Keratinocyte (primary cell): Measurements from ENCODE around the gene ZNF691. TPM values are rescaled to one million over a fixed set of nuclear protein-coding genes. Genes with fewer than 3 reads are reported as not detected.

Source experiments
- DNase-seq: peaks from one replicate; pipeline ENCODE4 v3.0.0-alpha.2; 2011; ENCODE audit warnings: low read depth, missing footprints, low spot score
- FAIRE-seq: peaks from 2 replicates; lab custom pipeline; 2011; peaks lifted over from hg19 to GRCh38; lab: Jason Lieb, UNC
- H2AFZ ChIP-seq: 2 replicates; pipeline ENCODE4 v1.6.0; 2012; ENCODE audit warnings: low read length, control low read depth, inconsistent platforms; ENCODE audit not compliant: control insufficient read depth
- H3K27ac ChIP-seq: 2 replicates; pipeline ENCODE4 v1.5.1; 2011; ENCODE audit warnings: low read length; ENCODE audit not compliant: control insufficient read depth, insufficient read depth
- H3K27me3 ChIP-seq: 3 replicates; pipeline ENCODE4 v1.6.0; 2011; ENCODE audit warnings: low read length; ENCODE audit not compliant: control insufficient read depth, insufficient read depth; ENCODE audit errors: extremely low read depth
- H3K36me3 ChIP-seq, 2 experiments: 2 replicates in 1 of 2; 3 replicates in 1 of 2; pipeline ENCODE4 v1.5.1; 2011; ENCODE audit warnings: low read length in 2 of 2, mild to moderate bottlenecking in 1 of 2; ENCODE audit not compliant: control insufficient read depth in 2 of 2, insufficient read depth in 2 of 2; ENCODE audit errors: extremely low read depth in 1 of 2
- H3K4me1 ChIP-seq: 3 replicates; pipeline ENCODE4 v1.5.1; 2011; ENCODE audit warnings: low read length; ENCODE audit not compliant: control insufficient read depth, insufficient read depth; ENCODE audit errors: extremely low read depth
- H3K4me2 ChIP-seq: 3 replicates; pipeline ENCODE4 v1.6.0; 2011; ENCODE audit warnings: low read depth, low read length; ENCODE audit not compliant: control insufficient read depth, insufficient read depth; ENCODE audit errors: extremely low read depth
- H3K4me3 ChIP-seq, 3 experiments: fragments of 200-600 bp in 1 of 3; sonication (generic) in 1 of 3; 2 replicates in 2 of 3; 3 replicates in 1 of 3; pipeline ENCODE4 v1.5.1; 2011 to 2016; ENCODE audit warnings: low read length in 3 of 3, mild to moderate bottlenecking in 3 of 3, control low read depth in 2 of 3, inconsistent platforms in 1 of 3, low read depth in 1 of 3, mixed read lengths in 1 of 3, mixed run types in 1 of 3, moderate library complexity in 1 of 3; ENCODE audit not compliant: control insufficient read depth in 2 of 3, insufficient read depth in 2 of 3; ENCODE audit errors: extremely low read depth in 1 of 3
- H3K79me2 ChIP-seq: 2 replicates; pipeline ENCODE4 v1.6.0; 2012; ENCODE audit warnings: low read length; ENCODE audit not compliant: control insufficient read depth, insufficient read depth
- H3K9ac ChIP-seq: 3 replicates; pipeline ENCODE4 v1.6.0; 2011; ENCODE audit warnings: low read length; ENCODE audit not compliant: control insufficient read depth, insufficient read depth; ENCODE audit errors: extremely low read depth
- H3K9me1 ChIP-seq: 3 replicates; pipeline ENCODE4 v1.6.0; 2011; ENCODE audit warnings: low read length; ENCODE audit not compliant: control insufficient read depth, insufficient read depth; ENCODE audit errors: extremely low read depth
- H3K9me3 ChIP-seq: 2 replicates; pipeline ENCODE4 v1.5.1; 2012; ENCODE audit warnings: low read depth, low read length; ENCODE audit not compliant: control insufficient read depth
- H4K20me1 ChIP-seq: 3 replicates; pipeline ENCODE4 v1.6.0; 2011; ENCODE audit warnings: low read length; ENCODE audit not compliant: control insufficient read depth, insufficient read depth; ENCODE audit errors: extremely low read depth
- CTCF ChIP-seq, 3 experiments: IDR thresholded peaks in 1 of 3; conservative IDR thresholded peaks in 1 of 3; optimal IDR thresholded peaks in 1 of 3; 2 replicates in 2 of 3; 3 replicates in 1 of 3; pipeline versions ENCODE3 to v1.5.1; 2011; ENCODE audit warnings: low read length in 3 of 3, mild to moderate bottlenecking in 3 of 3, moderate library complexity in 2 of 3, control low read depth in 1 of 3, inconsistent platforms in 1 of 3; ENCODE audit not compliant: insufficient read depth in 2 of 3; ENCODE audit errors: extremely low read depth in 1 of 3
- EZH2 ChIP-seq: IDR thresholded peaks from one replicate; pipeline ENCODE4 v1.6.1; 2012; ENCODE audit warnings: inconsistent platforms, mild to moderate bottlenecking, low read length, moderate library complexity
- dilution Hi-C: fragments of 300-500 bp; cut with MboI; formaldehyde crosslinking; loops from one replicate; pipeline ENCODE4 v1.7.0; 2020; ENCODE audit warnings: low sequenced_read_pairs; ENCODE audit not compliant: extremely low pct_ligation_motif_present
- polyA plus RNA-seq, 5 experiments: library from polyadenylated mRNA; depleted of rRNA in 3 of 5; stranded (reverse) in 3 of 5; stranded (forward) in 1 of 5; unstranded in 1 of 5; fragments of >200 nt; gene quantifications; 1 replicate in 1 of 5; 2 replicates in 3 of 5; 3 replicates in 1 of 5; pipeline versions ENCODE4 v1.2.1 to v1.2.3, GENCODE V29; 2011 to 2012; ENCODE audit warnings: missing spikeins in 2 of 5, low read depth in 1 of 5, low replicate concordance in 1 of 5

ZNF691 gene
- polyA plus RNA-seq, 1 donor (not counting 4 experiments of a cell fraction or from before 2014, with no cell fraction given) = 3.8 TPM

GRCh38 chr1:42877380-42877779, 31.0 kb downstream of the ZNF691 start:
- dilution Hi-C loops = no loop called here
- FAIRE-seq (no peak), DNase-seq (no peak)
- H2AFZ ChIP-seq = no peak overlapping the region
- H3K4me1 ChIP-seq = no peaks in the 10 kb centered on the region
- no peaks in the 10 kb centered on the region for H3K9me1 ChIP-seq
- no peak overlapping the region for H3K4me3 ChIP-seq
- H4K20me1 ChIP-seq = no peaks in the 10 kb centered on the region
- H3K79me2 ChIP-seq = no peaks in the 10 kb centered on the region
- no peaks in the 10 kb centered on the region for H3K36me3 ChIP-seq
- H3K27ac ChIP-seq = no peak overlapping the region
- H3K27me3 ChIP-seq = peaks cover 11% of the 10 kb centered on the region
- H3K9ac ChIP-seq = no peak overlapping the region
- H3K4me2 ChIP-seq = no peak overlapping the region
- H3K9me3 ChIP-seq = no peaks in the 10 kb centered on the region
- TF ChIP-seq EZH2 (no peak), CTCF (optimal IDR thresholded peaks at IDR 0.05 in 1 of 3, IDR thresholded peaks at IDR 0.05 in 1 of 3, conservative IDR thresholded peaks at IDR 0.05 in 1 of 3; ENCODE audit: extremely low read depth in 1 of 3, insufficient read depth in 2 of 3, low read length in 3 of 3) (no peak)

GRCh38 chr1:42880384-42880783, 34.0 kb downstream of the ZNF691 start:
- no peak overlapping the region for H2AFZ ChIP-seq
- DNase-seq (no peak), FAIRE-seq (no peak)
- no peaks in the 10 kb centered on the region for H4K20me1 ChIP-seq
- dilution Hi-C loops = no loop called here
- H3K4me1 ChIP-seq = no peaks in the 10 kb centered on the region
- H3K9me3 ChIP-seq = no peaks in the 10 kb centered on the region
- TF ChIP-seq EZH2 (no peak), CTCF (optimal IDR thresholded peaks at IDR 0.05 in 1 of 3, IDR thresholded peaks at IDR 0.05 in 1 of 3, conservative IDR thresholded peaks at IDR 0.05 in 1 of 3; ENCODE audit: extremely low read depth in 1 of 3, insufficient read depth in 2 of 3, low read length in 3 of 3) (no peak)
- no peak overlapping the region for H3K4me2 ChIP-seq
- H3K4me3 ChIP-seq = no peak overlapping the region
- H3K9ac ChIP-seq = no peak overlapping the region
- no peaks in the 10 kb centered on the region for H3K36me3 ChIP-seq
- H3K9me1 ChIP-seq = no peaks in the 10 kb centered on the region
- no peak overlapping the region for H3K27ac ChIP-seq
- no peaks in the 10 kb centered on the region for H3K79me2 ChIP-seq
- peaks cover 11% of the 10 kb centered on the region for H3K27me3 ChIP-seq
